ENCODE results near the gene TMPRSS11F. TPM values are rescaled to one million over a fixed set of nuclear protein-coding genes. Genes with fewer than 3 reads are reported as not detected.

Gene TMPRSS11F
- total and polyA plus RNA-seq, 2 donors (not counting 1 experiment from before 2014, with no cell fraction given) = not detected

DNA sequence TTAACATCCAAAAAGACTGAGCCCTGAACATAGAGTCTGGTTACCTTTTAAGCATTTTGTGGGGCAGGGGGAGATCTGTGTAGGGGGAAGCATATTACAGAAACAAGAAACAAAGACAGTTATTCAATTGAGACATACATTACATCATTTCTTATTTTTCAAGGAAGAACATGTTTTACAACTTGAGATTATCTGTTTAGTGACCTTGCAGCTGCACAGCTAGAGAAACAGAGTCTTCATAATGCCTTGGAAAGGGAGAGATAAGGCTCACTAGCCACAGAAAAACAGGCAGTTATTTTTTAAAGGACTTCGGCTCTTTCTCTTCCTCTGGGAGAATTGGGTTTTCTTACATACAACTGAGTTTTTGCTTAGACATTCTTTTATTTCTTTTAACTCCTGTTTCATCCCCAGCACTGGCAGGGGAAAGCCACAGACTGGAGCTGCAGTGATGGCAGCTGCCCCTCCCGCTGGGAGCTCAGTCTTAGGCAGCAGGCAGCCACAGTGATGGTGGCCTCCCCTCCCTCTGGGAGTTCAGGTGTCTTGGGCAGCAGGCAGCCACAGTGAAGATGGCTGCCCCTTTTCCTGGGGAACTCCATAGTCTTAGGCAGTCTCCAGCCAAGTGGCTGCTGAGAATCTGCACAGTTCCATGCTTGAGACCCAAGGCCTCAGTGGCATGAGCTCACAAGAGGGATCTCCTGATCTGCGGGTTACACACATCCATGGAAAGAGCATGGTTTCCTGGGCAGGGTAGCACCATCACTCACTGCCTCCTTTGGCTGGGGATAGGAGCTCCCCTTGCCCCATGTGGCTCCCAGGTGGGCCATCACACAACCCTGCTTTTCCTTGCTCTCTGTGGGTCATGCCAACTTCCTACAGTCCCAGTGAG is 19.4 kb upstream of the TMPRSS11F start:
- H2AFZ ChIP-seq (ENCODE audit: insufficient read depth, low read depth, low read length, poor library complexity, severe bottlenecking) = no peak overlapping the region
- no peaks in the 10 kb centered on the region for H3K79me2 ChIP-seq (ENCODE audit: control insufficient read depth, insufficient read depth, low read length)
- intact Hi-C loops (cut with micrococcal nuclease) = no loop called here
- DNase-seq = no peak
- ChIA-PET POLR2A (no interaction called here), CTCF (no interaction called here)
- H3K4me1 ChIP-seq (ENCODE audit: control insufficient read depth in 2 of 2, insufficient read depth in 2 of 2, low read length in 2 of 2) = no peaks in the 10 kb centered on the region
- no peak overlapping the region for H3K9ac ChIP-seq (ENCODE audit: low read length)
- H3K9me3 Mint-ChIP-seq (ENCODE audit: insufficient read depth) = no peaks in the 10 kb centered on the region
- no peak overlapping the region for H3K4me3 Mint-ChIP-seq
- WGBS (ENCODE audit: insufficient coverage) = 77% methylated on average over 2 of the region's 3 CpGs
- peaks cover 0 to 3% (median 0%) of the 10 kb centered on the region in 4 experiments for H3K27me3 ChIP-seq (replicated peaks in 1 of 4; ENCODE audit: control extremely low read depth in 1 of 4, control insufficient read depth in 3 of 4, insufficient read depth in 4 of 4, low read length in 3 of 4)
- no peak overlapping the region for H3K4me3 ChIP-seq (ENCODE audit: control extremely low read depth in 1 of 5, extremely low read depth in 1 of 5, insufficient read depth in 1 of 5, low read depth in 2 of 5, low read length in 4 of 5)
- no peak overlapping the region for H3K27ac Mint-ChIP-seq
- no peaks in the 10 kb centered on the region for H3K4me1 Mint-ChIP-seq
- no peaks in the 10 kb centered on the region for H3K27me3 Mint-ChIP-seq
- H3K27ac ChIP-seq (ENCODE audit: low read length in 2 of 2) = no peak overlapping the region
- H3K36me3 ChIP-seq (replicated peaks in 1 of 2; ENCODE audit: control extremely low read depth in 1 of 2, control insufficient read depth in 1 of 2, extremely low read depth in 1 of 2, insufficient read depth in 2 of 2, low read length in 1 of 2) = no peaks in the 10 kb centered on the region
- H3K9me3 ChIP-seq (ENCODE audit: control extremely low read depth in 1 of 3, control insufficient read depth in 2 of 3, insufficient read depth in 1 of 3, low read length in 2 of 3) = peaks cover 0 to 10% (median 0%) of the 10 kb centered on the region in 3 donors
- ATAC-seq (ENCODE audit: low read depth) = no peak
- H3K4me2 ChIP-seq (replicated peaks; ENCODE audit: low read depth, low read length, poor library complexity, severe bottlenecking) = no peak overlapping the region
- TF ChIP-seq EZH2 (IDR thresholded peaks at IDR 0.05; ENCODE audit: borderline replicate concordance, insufficient read depth, low read depth, low read length, poor library complexity, severe bottlenecking) = no peak
- TF ChIP-seq, protein P1, sequence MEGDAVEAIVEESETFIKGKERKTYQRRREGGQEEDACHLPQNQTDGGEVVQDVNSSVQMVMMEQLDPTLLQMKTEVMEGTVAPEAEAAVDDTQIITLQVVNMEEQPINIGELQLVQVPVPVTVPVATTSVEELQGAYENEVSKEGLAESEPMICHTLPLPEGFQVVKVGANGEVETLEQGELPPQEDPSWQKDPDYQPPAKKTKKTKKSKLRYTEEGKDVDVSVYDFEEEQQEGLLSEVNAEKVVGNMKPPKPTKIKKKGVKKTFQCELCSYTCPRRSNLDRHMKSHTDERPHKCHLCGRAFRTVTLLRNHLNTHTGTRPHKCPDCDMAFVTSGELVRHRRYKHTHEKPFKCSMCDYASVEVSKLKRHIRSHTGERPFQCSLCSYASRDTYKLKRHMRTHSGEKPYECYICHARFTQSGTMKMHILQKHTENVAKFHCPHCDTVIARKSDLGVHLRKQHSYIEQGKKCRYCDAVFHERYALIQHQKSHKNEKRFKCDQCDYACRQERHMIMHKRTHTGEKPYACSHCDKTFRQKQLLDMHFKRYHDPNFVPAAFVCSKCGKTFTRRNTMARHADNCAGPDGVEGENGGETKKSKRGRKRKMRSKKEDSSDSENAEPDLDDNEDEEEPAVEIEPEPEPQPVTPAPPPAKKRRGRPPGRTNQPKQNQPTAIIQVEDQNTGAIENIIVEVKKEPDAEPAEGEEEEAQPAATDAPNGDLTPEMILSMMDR (IDR thresholded peaks at IDR 0.05) = no peak
- H4K20me1 ChIP-seq (ENCODE audit: control insufficient read depth, insufficient read depth, low read length, poor library complexity, severe bottlenecking) = no peaks in the 10 kb centered on the region

GRCh38 chr4:68147079-68147478 is 17.4 kb upstream of the TMPRSS11F start:
- intact Hi-C loops (cut with micrococcal nuclease) = no loop called here
- H3K27ac ChIP-seq (ENCODE audit: low read length in 2 of 2) = no peak overlapping the region

More at GRCh38 chr4:68147079-68147478, 17.4 kb upstream of the TMPRSS11F start:
- DNase-seq = no peak
- H3K27me3 ChIP-seq (replicated peaks in 1 of 4; ENCODE audit: control extremely low read depth in 1 of 4, control insufficient read depth in 3 of 4, insufficient read depth in 4 of 4, low read length in 3 of 4) = peaks cover 0 to 3% (median 0%) of the 10 kb centered on the region in 4 experiments
- TF ChIP-seq, protein P1 (IDR thresholded peaks at IDR 0.05) = no peak
- TF ChIP-seq EZH2 (IDR thresholded peaks at IDR 0.05; ENCODE audit: borderline replicate concordance, insufficient read depth, low read depth, low read length, poor library complexity, severe bottlenecking) = no peak
- Mint-ChIP-seq H3K4me1 (no peaks in the 10 kb centered on the region), H3K27me3 (no peaks in the 10 kb centered on the region), H3K27ac (no peak overlapping the region), H3K9me3 (ENCODE audit: insufficient read depth) (peaks cover 2% of the 10 kb centered on the region), H3K4me3 (no peak overlapping the region)
- H3K36me3 ChIP-seq (replicated peaks in 1 of 2; ENCODE audit: control extremely low read depth in 1 of 2, control insufficient read depth in 1 of 2, extremely low read depth in 1 of 2, insufficient read depth in 2 of 2, low read length in 1 of 2) = no peaks in the 10 kb centered on the region
- no peak for ATAC-seq (ENCODE audit: low read depth)
- CTCF ChIA-PET = no interaction called here
- POLR2A ChIA-PET = no interaction called here
- no peak overlapping the region for H3K9ac ChIP-seq (ENCODE audit: low read length)
- H4K20me1 ChIP-seq (ENCODE audit: control insufficient read depth, insufficient read depth, low read length, poor library complexity, severe bottlenecking) = no peaks in the 10 kb centered on the region
- no peak overlapping the region for H3K4me2 ChIP-seq (replicated peaks; ENCODE audit: low read depth, low read length, poor library complexity, severe bottlenecking)
- no peaks in the 10 kb centered on the region for H3K79me2 ChIP-seq (ENCODE audit: control insufficient read depth, insufficient read depth, low read length)
- WGBS (ENCODE audit: insufficient coverage) = no CpG with 5 or more reads among the region's 1 CpG
- no peaks in the 10 kb centered on the region for H3K4me1 ChIP-seq (ENCODE audit: control insufficient read depth in 2 of 2, insufficient read depth in 2 of 2, low read length in 2 of 2)
- no peak overlapping the region for H2AFZ ChIP-seq (ENCODE audit: insufficient read depth, low read depth, low read length, poor library complexity, severe bottlenecking)
- no peak overlapping the region for H3K4me3 ChIP-seq (ENCODE audit: control extremely low read depth in 1 of 5, extremely low read depth in 1 of 5, insufficient read depth in 1 of 5, low read depth in 2 of 5, low read length in 4 of 5)
- H3K9me3 ChIP-seq (ENCODE audit: control extremely low read depth in 1 of 3, control insufficient read depth in 2 of 3, insufficient read depth in 1 of 3, low read length in 2 of 3) = peaks cover 0 to 10% (median 0%) of the 10 kb centered on the region in 3 donors
